ENCODE data around the gene NAALAD2.
"Not testable (repeated sequence)": the region's sequence is repeated elsewhere in the genome, so short reads cannot be mapped to it uniquely, and the experiment has no call there.

The NAALAD2 gene

DNA sequence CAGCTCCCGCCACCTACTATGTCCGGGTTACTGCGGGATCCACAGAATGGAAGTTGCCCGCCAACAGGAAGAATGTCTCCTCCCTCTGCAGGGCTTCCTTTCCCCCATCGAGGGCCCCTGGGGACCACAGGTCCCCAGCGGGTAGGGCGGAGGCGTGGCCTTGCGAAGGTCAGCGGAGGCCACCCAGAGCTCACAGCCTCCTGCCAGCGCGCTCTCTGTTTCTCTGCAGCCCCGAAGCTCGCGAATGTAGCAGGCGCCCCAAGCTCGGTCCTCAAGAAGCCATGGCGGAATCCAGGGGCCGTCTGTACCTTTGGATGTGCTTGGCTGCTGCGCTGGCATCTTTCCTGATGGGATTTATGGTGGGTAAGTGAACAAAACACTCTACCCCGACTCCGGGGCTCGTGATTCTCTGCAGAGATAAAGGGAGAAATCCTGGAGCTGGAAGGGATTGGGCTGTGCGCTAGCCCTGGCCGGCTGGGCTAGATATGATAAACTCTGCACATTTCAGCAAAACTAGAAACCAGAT, at the start of gene NAALAD2:
TSS of gene NAALAD2 (plus strand) at position 186 of the 526 bp plus-strand sequence. CDS start at position 282, 96 bp downstream.
- DNase-seq, result peak; percentile 15

DNA sequence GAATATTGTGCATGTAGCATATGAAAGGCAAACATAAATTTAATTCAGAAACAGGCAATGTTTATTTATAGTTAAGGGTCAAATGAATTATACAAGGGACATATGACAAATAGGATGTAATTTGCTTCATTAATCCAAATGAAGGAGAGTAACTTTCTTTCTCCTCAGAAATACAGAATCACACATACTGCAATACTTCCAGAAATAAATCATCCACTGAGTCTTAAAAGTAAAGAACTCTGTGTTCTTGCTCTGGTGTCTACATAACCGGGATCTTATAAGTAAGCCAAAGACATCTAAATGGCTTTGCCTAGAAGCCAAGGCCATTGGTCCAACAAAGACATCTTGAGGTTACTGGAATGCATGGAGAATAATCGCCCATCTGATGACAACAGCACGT, 48.8 kb upstream of the NAALAD2 start, which contains the start of gene UBTFL1:
TSS of gene UBTFL1 (plus strand) at position 301 of the 400 bp plus-strand sequence. CDS start at position 301, 0 bp downstream.
- DNase-seq, result not testable (repeated sequence)

DNA sequence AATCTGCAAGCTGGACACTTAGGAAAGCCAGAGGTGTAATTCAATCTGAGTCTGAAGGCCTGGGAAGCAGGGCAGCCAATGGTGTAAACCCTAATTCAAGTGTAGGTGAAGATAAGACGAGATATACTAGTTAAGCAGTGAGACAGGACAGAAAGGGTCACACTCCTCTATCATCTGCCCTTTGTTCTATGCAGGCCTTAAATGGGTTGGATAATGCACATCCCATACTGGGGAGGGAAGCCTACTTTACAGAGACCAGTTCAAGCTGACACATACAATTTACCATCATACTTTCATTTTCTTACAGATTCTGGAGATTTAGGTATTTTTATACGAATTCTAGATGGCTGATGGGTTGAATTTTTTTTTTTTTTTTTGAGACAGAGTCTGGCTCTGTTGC, 45.7 kb upstream of the NAALAD2 start:
- not testable (repeated sequence) for DNase-seq

- not testable (repeated sequence) for DNase-seq
These were observed 39.1 kb upstream of the NAALAD2 start for GRCh38 chr11:90095230-90095924.

DNA sequence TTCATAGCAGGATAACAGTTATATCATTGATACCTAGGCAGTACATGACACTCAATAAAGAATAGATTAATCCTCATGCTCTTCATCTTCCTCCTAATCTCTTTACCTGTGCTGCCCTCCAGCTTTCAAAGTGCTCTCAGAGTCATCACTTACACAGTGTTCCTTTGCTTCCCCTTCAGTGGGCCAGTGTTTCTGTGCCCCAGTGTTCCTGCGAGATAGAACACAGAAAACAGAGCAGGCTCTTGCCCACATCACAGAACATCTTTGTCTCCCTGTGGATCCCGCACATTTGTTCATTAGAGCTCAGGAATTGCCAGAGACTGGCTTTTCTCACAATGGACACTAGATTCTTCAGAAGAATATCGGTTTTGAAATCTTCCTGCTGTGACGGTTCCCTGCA, 36.2 kb upstream of the NAALAD2 start:
- DNase-seq, result not testable (repeated sequence)

GRCh38 chr11:90100431-90100830, 34.0 kb upstream of the NAALAD2 start:
- DNase-seq, result no peak

- peak; percentile 45 for DNase-seq
These were observed 20.9 kb upstream of the NAALAD2 start for GRCh38 chr11:90113541-90113940.

- no peak for DNase-seq
These were observed 14.3 kb upstream of the NAALAD2 start for GRCh38 chr11:90120191-90120590.

GRCh38 chr11:90124371-90124770, 10.1 kb upstream of the NAALAD2 start:
- DNase-seq, result no peak

DNA sequence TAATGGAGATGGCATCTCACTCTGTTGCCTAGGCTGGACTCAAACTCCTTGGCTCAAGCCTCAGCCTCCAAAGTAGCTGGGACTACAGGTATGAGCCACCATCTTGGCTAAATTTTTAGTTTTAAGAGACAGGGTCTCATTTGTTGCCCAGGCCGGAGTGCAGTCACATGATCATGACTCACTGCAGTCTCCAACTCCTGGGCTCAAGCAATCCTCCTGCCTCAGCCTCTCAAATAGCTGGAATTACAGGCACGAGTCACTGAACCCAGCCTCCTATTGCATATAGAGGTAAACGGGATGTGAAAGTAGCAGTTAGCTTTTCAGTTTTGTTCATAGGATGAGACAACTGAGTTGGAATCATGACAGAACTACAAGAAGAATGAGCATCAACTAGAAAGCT, 9.5 kb upstream of the NAALAD2 start:
- DNase-seq, result no peak

DNA sequence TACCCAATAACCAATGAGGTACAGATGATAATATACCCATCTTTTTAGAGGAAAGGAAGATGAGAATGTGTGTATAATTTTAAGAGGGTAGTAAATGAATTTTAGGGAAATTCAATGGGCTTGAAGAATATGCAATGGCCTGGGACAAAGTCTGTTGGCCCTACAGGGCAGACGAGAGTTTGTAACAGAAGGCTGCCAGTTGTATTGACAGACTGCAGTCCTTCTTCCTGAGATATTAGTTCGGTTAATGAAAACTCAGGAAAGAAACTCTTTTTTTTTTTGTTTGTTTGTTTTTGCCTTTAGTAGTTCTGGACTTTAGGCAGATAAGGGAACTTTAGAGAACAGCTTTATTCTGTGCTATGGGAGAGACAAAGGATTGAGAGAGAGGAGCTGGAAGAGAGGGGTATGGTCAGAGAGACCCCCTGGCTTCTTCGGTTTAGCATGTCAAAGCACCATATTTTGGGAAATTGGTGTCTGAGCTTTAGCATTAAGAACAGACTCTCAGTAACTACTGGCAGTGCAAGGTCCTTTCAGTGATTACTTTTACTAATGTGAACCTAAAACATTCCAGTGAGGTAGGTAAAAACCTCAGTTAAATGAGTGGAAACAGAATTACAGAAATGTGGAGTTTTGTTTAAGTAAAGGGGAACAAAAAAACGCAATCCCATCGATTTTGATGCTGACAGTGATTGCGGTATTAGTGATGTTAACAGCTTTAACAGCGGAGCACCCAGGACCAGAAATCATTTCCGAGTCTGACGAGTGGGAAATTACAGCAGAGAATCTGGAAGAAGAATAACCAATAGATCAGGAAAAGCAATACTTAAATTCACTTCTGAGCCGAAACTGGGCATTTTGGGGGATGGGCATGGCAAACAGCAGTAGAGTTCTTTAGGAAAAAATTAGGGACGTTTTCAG, 644 bp upstream of the NAALAD2 start:
- DNase-seq, result no peak

DNA sequence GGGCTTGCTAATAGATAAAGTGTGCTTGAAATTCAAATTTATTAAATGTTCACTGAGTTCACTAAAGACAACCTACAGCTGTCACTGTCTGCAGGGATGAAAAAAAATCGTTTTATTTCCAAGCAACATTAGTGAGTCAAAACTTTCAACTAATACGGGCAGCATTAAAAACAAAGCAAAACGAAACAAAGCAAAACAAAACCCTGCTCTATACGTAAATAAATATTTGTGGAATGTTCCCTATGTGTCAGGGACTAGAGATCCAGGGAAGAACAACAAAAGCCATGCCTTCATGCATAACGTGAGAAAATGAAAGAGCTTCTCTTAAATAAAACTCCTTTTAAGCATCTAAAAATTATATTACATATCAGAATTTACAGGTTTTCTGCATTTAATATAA, 553 bp downstream of the NAALAD2 start:
- no peak for DNase-seq

DNA sequence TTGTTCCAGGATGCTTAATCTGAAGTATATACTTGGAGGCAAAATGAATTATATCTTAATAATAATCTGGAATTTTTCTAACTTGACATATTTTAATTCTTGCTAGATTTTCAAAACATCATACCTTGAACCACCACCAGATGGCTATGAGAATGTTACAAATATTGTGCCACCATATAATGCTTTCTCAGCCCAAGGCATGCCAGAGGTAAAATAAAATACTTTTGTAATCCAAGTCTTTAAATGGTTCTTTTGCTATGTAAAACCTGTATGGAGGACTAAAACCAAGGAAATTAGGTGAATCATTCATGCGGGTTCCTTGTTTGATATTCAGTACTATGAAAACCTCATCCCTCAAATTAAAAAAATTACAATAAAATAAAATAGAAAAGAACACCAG, 14.4 kb downstream of the NAALAD2 start:
- no peak for DNase-seq

GRCh38 chr11:90166982-90167573, 32.6 kb downstream of the NAALAD2 start:
- not testable (repeated sequence) for DNase-seq

GRCh38 chr11:90167704-90168103, 33.2 kb downstream of the NAALAD2 start:
- not testable (repeated sequence) for DNase-seq

- no peak for DNase-seq
These were observed 34.1 kb downstream of the NAALAD2 start for GRCh38 chr11:90168571-90168970.

- no peak for DNase-seq
These were observed 36.9 kb downstream of the NAALAD2 start for GRCh38 chr11:90171359-90171758.

DNA sequence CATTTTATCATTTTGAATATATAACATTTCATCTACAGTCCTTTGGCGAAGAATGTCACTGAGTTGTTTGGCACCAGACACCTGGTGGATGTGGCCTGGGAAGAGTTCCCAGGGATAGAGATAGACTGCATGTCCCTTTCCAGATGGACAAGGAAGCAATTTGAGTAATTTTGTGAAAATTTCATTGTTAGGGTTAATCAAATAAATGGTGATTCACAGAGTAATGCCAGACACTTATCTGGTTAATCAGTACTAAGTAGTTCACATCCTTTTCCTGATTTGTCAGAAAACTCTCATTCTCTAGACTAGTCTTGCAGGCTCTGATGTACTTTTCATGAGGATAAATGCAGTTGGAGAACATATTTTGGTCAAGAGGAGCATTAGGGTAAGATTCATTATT, 41.6 kb downstream of the NAALAD2 start:
- no peak for DNase-seq

GRCh38 chr11:90178751-90179150, 44.3 kb downstream of the NAALAD2 start:
- no peak for DNase-seq

DNA sequence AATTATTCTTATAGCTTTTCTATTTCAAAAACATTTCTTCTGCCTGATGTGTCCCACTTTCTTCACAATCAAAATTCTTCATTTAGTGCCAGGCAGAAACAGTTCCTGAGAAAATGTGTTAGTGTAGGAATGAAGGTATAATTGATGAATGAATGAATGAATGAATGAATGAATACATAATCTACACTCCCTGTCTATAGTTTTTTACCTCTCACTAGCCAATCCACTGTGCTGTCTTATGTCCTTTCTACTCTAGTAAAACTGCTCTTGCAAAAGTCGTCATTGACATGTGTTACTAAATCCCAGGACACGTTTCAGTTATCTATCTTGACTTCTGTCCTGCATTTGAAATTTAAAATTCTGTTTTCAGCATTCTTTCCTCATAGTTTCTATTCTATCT, 45.5 kb downstream of the NAALAD2 start:
- no peak for DNase-seq

DNA sequence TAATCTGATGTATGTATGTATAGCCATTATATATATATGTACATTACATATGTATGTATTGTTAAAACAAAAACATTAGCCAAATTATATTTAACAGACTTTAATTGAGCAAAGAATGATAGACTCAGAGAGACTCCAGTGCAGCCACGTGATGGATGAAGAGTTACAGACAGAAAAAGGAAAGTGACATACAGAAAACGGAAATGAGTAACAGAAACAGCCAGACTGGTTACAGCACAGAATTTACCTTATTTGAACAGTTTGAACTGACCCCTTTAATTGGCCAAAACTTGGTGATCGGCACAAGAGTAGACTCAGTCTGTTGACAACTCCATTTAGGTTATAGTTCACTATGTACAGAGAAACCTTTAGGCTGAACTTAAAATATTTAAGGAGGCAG, 53.4 kb downstream of the NAALAD2 start:
- no peak for DNase-seq

GRCh38 chr11:90189011-90189410, 54.5 kb downstream of the NAALAD2 start:
- DNase-seq, result no peak

DNA sequence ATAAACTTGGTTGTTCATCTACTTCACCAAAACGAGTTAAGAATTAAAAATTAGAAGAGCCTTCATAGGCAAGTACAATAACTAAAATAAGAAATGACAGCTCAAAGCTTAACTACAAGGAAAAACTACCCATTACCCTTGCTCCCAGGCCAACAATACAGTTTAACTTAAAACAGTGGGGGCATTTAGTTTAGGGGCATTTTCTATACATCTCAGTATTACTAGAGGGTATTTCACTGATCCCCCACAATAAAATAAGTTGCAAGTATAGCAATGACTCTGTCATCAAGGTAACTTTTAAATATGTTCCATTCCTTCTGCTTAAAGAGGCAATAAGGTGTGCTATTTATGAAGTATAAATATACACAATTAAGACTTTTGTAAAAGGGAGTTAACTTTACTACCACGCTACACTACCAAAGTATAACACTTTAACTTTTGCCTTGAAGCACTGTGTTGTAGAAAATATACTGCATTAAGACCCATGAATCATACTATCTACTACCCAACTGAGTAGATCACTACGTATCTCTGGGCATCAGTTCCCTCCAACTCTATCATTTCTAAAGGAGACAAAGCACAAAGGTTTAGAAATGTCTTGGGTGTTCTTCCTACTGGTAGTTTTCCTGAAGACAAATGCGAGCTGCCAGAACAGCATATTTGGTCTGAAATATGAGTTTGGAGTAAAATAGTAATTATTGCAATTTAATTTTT, 58.6 kb downstream of the NAALAD2 start:
- DNase-seq, result no peak
